Activated CD4-positive, CD25-positive, alpha-beta regulatory T cell treated with anti-CD3 and anti-CD28 coated beads, Interleukin-2, amount 50 U/mL, for 16 hours (primary cell): ENCODE measurements around the gene MIPOL1.
"Not testable (repeated sequence)": the region's sequence is repeated elsewhere in the genome, so short reads cannot be mapped to it uniquely, and the experiment has no call there.

Experiments
- DNase-seq: peaks from one replicate; pipeline ENCODE4 v3.0.0-alpha.2; 2020; ENCODE audit warnings: low read depth, low spot score

MIPOL1 gene

GRCh38 chr14:37232907-37233481, 35.3 kb downstream of the MIPOL1 start:
- DNase-seq = no peak

GRCh38 chr14:37234222-37234621, 36.5 kb downstream of the MIPOL1 start:
- no peak for DNase-seq

GRCh38 chr14:37236044-37236443, 38.3 kb downstream of the MIPOL1 start:
- not testable (repeated sequence) for DNase-seq

GRCh38 chr14:37237094-37237493, 39.4 kb downstream of the MIPOL1 start:
- DNase-seq = no peak

- DNase-seq = no peak
These were observed 40.0 kb downstream of the MIPOL1 start for GRCh38 chr14:37237735-37238200.

- DNase-seq = no peak
These were observed 43.5 kb downstream of the MIPOL1 start for GRCh38 chr14:37241198-37241597.

GRCh38 chr14:37246427-37246829, 48.7 kb downstream of the MIPOL1 start:
- DNase-seq = no peak

- no peak for DNase-seq
These were observed 50.2 kb downstream of the MIPOL1 start for GRCh38 chr14:37247791-37248461.

- no peak for DNase-seq
These were observed 54.0 kb downstream of the MIPOL1 start for GRCh38 chr14:37251775-37252174.

GRCh38 chr14:37252434-37252833, 54.7 kb downstream of the MIPOL1 start:
- no peak for DNase-seq

GRCh38 chr14:37253905-37254304, 56.2 kb downstream of the MIPOL1 start:
- DNase-seq = no peak

GRCh38 chr14:37254411-37254947, 56.7 kb downstream of the MIPOL1 start:
- no peak for DNase-seq

- no peak for DNase-seq
These were observed 59.8 kb downstream of the MIPOL1 start for GRCh38 chr14:37257501-37258070.

- DNase-seq = no peak
These were observed 64.9 kb downstream of the MIPOL1 start for GRCh38 chr14:37262649-37263048.

- DNase-seq = no peak
These were observed 66.0 kb downstream of the MIPOL1 start for GRCh38 chr14:37263656-37264236.

GRCh38 chr14:37268788-37269187, 71.1 kb downstream of the MIPOL1 start:
- no peak for DNase-seq

GRCh38 chr14:37270629-37271028, 72.9 kb downstream of the MIPOL1 start:
- DNase-seq = no peak

- no peak for DNase-seq
These were observed 74.8 kb downstream of the MIPOL1 start for GRCh38 chr14:37272569-37272968.

- DNase-seq = no peak
These were observed 76.9 kb downstream of the MIPOL1 start for GRCh38 chr14:37274652-37275051.

GRCh38 chr14:37275963-37276362, 78.2 kb downstream of the MIPOL1 start:
- DNase-seq = no peak

GRCh38 chr14:37278636-37279538, 81.2 kb downstream of the MIPOL1 start:
- DNase-seq = no peak
